GM19324 (cell line): Measurements from ENCODE around the gene FAM131C.

Experiments
- ATAC-seq: cut with Tn5 transposase; IDR thresholded peaks from one replicate; pipeline ENCODE4 v1.9.1; 2021; ENCODE audit warnings: mild to moderate bottlenecking, moderate library complexity; ENCODE audit not compliant: unreplicated experiment, low FRiP score

The FAM131C gene

DNA sequence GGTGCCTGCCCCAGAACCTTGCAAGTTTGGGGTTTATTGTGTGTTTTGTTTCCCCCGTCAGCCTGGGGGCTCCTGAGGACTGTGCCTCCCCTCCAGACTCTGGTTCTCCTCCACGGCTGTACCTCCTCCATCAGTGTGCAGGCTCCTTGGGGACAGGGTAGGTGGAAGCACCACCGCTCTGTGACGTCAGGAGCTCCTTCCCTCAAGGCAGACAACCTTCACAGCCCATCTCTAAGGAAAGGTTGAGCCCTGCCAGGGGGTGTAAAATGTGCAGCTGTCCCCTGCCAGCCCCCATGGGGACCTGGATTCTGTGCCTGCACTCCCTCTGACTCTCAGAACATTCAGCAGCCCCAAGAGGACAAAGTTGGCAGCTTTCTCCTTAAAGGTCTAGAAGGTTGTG, 55.1 kb downstream of the FAM131C start:
- ATAC-seq = no peak

DNA sequence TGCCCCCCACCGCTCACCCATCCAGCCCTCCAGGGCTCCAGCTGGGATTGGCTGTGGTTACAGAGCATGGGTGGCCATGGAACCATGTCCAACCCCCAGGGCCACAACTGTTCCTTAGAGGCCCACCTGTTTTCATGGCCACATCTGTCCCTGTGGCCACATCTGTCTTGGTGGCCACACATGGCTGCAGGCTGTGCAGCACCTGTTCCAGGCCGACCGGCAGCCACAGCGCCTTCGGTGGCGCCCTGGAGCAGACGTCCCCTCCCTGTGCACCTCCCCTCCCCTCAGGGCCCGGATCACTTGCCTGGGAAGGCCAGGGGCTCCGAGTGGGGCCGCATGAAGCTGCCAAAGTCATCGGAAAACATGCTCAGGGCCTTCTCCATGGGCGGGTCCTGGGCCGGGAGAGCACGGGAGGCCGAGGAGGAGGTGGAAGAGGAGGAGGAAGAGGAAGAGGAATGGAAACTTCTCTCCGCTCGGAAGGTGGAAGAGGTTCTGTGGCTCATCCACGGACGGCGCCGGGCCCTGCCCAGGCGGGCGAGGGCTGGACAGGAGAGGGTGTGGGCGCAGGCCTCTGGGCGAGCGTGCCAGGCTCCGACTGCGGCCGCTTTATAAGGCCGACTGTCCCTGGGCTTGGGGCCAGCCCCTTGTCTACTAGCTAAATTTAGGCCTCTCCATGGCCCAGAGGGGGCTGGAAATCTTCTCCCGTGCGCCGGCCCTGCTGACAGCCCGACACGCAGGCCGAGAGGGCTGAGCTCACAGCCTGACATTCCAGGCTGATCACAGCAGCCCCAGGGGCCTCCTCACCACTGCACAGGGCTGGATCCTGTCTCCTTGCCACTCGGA, 55.8 kb downstream of the FAM131C start, which contains the start of gene HSPB7:
Gene HSPB7 (minus strand): TSS at position 583 of the 843 bp plus-strand sequence. CDS start 80 bp downstream, at position 503.
- no peak for ATAC-seq

DNA sequence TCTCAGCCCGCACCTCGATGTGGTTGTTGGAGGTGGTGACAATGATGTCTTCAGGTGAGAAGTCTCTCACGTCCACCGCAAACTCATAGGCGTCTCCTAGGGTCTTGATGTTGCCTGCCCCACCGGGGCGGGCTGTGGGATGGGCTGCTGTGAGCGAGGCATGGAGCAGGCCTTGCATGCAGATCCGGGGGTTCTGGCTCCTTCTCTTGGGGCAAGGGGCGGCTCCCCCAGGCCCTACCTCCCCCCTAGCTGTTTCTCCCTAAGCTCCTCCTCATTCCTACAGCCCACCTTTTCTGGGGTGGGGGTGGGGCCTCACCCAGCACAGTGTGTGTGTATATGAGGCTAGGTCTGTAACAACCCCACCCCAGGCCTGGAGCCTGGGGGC, 56.4 kb downstream of the FAM131C start:
- no peak for ATAC-seq

DNA sequence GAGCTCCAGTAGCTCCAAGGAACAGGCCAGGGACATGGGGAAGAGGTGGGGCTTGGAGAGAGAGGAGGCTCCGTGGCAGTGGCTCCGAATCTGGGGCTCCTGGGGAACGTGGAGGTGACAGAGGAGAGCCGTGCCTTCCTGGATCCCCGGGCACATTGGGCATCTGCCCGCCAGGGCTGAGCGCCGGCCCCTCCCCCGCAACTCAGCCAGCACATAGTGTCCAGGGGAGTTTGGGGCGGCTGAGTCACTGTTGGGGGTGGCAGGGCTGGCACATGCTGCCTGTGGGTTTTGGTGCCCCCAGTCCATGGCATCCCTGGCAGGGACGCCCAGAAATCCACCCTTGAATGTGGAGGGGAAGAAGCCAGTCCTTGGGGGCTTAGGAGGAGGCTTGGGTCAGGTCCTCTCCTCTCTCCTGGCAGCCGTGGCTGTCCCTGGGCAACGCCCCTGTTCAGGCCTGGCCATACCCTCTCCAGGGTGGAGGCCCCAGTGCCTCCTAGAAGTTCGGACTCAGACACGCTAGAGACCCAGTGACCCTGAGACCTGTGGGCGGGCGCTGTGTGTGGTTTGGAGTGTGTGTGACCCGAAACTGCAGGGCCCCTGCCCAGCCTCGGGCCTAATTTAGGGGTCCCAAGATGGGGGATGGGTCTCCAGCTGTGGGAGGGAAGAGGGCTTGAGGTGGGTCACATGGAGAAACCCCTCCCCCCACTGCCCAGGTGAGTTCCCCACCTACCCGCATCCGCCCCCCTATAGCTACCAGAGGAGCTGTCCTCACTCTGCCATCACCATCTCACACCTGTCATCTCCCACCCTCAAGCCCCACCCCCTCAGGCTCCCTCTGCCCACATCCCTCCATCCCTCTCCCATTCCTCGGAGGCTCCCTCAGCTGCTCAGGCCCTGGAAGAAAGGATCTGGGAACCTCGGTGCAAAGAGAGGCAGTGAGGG, 57.2 kb downstream of the FAM131C start:
- no peak for ATAC-seq

DNA sequence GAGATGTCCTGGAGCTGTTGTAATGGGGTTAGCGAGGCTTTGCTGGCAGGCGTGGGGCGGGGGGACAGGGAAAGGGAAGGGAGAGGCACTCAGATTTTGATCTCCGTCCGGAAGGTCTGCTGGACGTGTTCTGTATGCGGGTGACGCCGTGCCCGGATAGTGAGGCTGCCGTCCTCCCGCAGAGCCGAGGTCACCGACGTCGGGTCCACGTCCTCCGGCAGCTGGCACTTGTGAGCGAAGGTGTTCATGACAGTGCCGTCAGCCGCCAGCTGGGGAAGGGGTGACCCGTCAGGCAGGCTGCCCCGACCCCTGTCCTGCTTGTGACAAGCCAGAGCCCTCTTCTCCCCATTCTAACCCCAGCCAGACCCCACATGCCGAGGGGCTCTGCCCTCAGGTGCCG, 58.0 kb downstream of the FAM131C start:
- no peak for ATAC-seq

DNA sequence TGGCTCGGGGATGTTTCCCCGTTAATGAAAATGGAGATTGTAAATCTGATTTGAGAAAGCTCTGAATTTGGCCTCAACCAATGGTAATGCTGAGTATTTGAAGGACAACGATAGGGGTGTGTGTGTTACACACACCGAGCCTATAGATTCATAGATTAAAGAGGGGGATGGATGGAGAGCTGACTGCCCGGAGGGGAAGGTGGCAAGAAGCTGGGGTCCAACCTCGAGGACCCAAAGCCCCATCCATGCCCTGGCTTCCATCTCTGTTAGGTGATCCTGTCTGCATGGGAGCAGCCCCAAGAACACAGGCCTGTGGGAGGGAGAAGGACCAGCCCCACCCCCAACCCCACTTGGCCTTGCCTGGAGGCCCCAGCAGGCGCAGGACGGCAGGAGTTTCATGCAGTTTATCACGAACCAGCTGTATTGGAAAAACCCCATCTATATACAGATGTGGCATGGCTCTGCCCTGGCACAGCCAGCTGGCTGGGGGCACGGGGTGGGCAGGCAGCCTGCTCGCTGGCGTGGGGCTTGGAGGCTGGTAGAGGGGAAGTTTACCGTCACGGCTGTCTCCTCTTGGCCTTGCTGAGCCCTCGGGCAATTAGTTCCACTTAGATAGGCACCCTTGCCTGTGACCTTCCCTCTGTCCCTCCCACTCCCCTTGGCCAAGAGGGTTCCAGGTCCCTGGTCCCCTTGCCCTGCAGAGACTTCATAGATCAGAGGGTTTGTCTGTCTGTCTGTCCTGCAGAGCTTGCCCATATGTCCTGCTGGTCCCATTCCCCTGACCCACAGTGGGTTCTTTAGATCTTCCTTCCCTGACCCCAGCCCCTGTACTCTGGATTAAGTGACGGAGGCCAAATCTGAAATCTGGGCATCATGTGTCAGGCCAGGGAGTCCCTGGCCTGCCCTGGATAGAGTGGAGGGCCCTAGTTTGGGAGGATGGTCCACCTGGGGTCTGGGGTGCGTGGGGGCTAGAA, 58.7 kb downstream of the FAM131C start:
- no peak for ATAC-seq

DNA sequence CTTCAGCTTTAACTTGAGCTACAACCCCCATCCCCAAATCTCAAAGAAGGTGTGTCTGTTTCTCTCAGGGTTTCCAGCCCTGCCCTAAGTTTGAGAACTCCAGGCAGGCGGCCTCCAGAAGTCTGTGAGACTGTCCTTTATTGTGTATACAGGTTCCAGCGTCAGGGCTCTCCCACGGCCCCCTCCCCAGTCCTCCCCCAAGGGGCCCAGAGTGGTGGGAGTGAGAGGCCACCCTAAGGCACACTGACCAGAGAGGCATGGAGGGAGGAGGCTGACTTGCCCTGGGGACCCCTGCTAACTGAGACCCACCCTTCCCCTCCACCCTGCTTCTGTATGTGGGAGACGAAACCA, 59.6 kb downstream of the FAM131C start:
- no peak for ATAC-seq

DNA sequence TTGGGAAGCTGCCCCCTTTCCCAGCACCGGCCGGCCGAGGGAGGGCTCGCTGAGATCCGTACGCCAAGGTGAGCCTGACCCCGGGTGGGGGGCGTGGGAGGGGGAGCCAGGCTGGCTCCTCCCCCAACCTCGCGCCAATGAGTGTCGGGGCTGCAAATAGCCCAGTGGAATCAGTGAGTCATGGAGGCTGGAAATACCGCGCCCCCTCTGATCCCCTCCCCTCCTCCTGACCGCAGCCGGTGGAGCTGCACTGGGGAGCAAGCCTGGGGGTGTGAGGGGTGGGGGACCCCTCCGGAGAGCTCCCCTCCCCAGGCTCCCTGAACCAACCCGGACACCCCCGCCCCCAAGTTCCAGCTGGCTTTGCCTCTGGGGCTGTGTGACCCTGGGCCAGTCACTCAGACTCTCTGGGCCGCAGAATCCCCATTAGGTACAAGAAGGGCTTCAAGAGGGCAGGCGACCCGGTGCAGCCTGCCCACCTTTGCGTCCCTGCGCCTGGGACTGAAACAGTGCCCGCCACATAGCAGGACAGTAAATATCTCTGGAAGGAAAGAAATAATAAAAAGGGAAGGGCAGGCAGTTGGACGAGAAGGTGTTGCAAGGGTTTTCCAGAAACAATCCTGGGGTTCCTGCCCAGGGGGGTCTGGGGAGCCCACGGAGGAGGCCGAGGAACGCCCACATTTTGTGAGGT, 60.1 kb downstream of the FAM131C start:
- no peak for ATAC-seq

DNA sequence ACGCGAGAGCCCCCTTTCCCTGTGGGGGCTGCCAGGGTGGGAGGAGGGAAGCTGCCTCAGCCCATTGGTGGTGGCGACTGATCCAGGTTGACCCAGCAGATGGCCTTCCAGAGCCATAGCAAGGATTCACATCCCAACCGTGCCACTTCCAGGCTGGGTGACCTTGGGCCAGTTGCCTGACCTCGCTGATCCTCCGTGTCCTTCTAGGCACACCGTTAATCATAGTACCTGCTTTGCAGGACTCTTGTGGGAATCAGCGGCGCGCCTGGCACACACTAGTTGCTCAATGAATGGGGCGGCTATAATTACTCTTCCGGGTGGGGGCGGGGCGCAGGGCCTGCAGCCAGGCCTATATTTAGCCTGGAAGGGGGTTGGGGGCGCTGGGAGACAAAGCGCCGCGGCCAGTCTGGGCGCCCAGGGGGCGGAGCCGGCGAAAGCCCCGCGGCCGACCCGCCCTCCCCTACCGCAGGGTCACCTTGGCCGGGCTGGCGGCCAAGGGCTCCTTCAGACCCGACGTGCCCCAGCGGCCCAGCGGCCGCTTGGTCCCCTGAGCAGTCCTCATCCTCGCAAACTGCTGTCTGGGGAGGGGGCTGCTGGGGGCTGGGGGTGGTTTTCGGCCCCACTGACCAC, 60.7 kb downstream of the FAM131C start:
- ATAC-seq = no peak

DNA sequence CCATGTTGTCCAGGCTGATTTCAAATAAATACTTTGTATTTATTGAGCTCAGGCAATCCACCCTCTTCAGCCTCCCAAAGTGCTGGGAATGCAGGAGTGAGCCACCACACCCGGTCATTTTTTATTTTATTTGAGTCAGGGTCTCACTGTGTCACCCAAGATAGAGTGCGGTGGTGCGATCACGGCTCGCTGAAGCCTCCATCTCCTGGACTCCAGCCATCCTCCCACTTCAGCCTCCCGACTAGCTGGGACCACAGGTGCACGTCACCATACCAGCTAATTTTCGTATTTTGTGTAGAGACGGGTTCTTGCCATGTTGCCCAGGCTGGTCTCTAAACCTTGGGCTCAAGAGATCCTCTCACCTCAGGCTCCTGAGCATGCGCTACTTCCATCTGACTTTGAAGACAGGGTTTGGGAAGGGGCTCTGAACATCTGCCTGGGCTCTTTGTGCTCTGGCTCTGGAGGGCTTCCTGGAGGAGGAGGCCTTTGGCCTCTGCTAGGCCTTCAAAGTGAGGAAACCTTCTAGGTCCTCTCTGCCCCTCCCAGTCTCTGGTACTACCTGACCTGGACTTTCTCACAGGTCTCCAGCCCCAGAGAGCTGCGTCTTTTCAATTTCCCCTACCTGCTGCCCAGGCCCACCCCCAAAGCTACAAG, 61.4 kb downstream of the FAM131C start:
- no peak for ATAC-seq

DNA sequence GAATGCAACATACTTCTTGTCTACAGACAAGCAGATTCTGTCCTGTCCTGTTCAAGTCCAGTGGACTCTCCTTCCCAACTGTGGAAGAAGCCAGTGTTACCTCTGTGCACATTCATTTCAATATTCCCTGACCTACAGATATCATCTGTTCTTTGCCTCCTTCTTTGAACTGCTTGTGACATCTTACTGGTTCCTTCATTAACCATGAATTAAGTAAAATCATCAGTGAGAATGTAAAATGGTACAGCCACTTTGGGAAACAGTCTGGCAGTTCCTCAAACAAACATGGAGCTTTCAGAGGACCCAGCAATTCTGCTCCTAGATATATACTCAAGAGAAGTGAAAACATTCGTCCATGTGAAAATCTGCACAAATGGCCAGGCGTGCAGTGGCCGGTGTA, 62.6 kb downstream of the FAM131C start:
- no peak for ATAC-seq

DNA sequence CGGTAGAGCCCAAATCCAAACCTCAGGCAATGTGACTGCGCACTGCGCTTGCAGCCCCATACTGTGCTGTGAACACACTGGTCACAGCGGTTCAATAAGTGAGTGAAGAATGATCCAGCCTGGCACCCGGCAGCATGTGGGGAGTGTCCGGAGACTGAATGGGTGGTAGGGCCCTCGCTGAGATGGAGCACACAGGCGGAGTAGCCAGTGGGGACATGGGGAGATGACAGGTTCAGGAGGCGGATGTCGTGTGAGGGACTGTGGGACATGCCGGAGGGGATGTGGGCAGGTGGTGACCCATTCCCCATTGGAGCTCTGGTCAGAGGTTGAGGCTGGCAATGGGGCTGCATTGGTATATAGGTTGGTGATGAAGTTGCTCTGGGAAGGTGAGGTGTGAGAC, 63.8 kb downstream of the FAM131C start:
- ATAC-seq = no peak

DNA sequence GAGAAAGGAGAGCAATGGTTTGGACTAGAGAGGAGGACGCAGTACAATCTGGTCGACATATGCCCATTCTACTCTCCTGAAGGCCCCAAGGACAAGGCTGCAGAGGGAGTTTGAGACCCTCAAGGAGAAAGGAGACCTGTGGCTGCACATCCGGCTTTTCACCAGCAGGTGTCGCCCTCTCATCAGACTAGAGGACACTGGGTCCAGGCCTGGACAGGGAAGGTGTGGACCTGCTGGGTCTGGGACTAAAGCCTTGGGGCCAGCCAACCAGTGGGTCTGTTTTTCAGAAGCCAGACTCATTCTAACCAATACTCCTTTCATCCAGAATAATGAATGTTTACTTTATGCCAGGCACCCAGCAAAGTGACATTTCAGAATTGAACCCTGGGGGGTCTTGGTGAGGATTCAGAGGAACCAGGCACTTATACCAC, 64.4 kb downstream of the FAM131C start:
- no peak for ATAC-seq
